HepG2 (cell line): ENCODE data around the gene TSPAN3. TPM values are rescaled to one million over a fixed set of nuclear protein-coding genes. Genes with fewer than 3 reads are reported as not detected.

Experiments
- ATAC-seq: fragments of 200-7000 bp; cut with Tn5 transposase; 3 replicates; pipeline ENCODE4 v1.9.1; 2020; ENCODE audit warnings: mild to moderate bottlenecking, moderate library complexity
- BruUV-seq: library from RNA; stranded (reverse); fragments of 400-500 nt; replicated peaks from 2 replicates; lab custom pipeline; 2021; lab: Mats Ljungman, UMichigan
- CTCF ChIA-PET: fragments of 300-600 bp; formaldehyde crosslinking; extraction: SDS; loops from one replicate; lab custom pipeline; 2021; ENCODE audit warnings: low total read pairs, inconsistent platforms, low intra/inter-chr PET ratio; lab: Yijun Ruan, JAX
- POLR2A ChIA-PET: fragments of 350-600 bp; sonication (Branson Sonifier 250); formaldehyde crosslinking; loops from one replicate; lab custom pipeline; 2020; ENCODE audit warnings: antibody characterized with exemption, inconsistent platforms; lab: Yijun Ruan, JAX
- DNase-seq: peaks from one replicate; pipeline ENCODE4 v3.0.0-alpha.2; 2015; ENCODE audit warnings: low spot score
- FAIRE-seq: peaks from 3 replicates; lab custom pipeline; 2011; peaks lifted over from hg19 to GRCh38; lab: Jason Lieb, UNC
- H2AFZ ChIP-seq: one replicate; pipeline ENCODE4 v1.6.1; 2011; ENCODE audit warnings: low read length, inconsistent platforms
- H3K27ac ChIP-seq: fragments of 300-600 bp; 3 replicates; pipeline ENCODE4 v1.8.0; 2011; ENCODE audit warnings: mixed run types, mild to moderate bottlenecking, mixed read lengths, low read length, inconsistent platforms; ENCODE audit not compliant: insufficient read depth; ENCODE audit errors: extremely low read length
- H3K27me3 ChIP-seq, 2 experiments: fragments of 200-600 bp in 1 of 2; 2 replicates in 1 of 2; 3 replicates in 1 of 2; pipeline versions ENCODE4 v1.6.0 to v1.8.0; 2011; ENCODE audit warnings: low read length in 2 of 2, mild to moderate bottlenecking in 2 of 2, moderate library complexity in 2 of 2, inconsistent platforms in 1 of 2; ENCODE audit not compliant: insufficient read depth in 2 of 2, control insufficient read depth in 1 of 2
- H3K36me3 ChIP-seq, 2 experiments: fragments of 200-600 bp in 1 of 2; replicated peaks in 1 of 2; 2 replicates in 1 of 2; 3 replicates in 1 of 2; pipeline versions ENCODE4 v1.5.1 to v1.8.0; 2011; ENCODE audit warnings: low read length in 2 of 2, inconsistent platforms in 1 of 2; ENCODE audit not compliant: insufficient read depth in 2 of 2, control insufficient read depth in 1 of 2
- H3K4me1 ChIP-seq: 2 replicates; pipeline ENCODE4 v1.5.1; 2012; ENCODE audit warnings: low read length, inconsistent platforms; ENCODE audit not compliant: insufficient read depth
- H3K4me2 ChIP-seq: 2 replicates; pipeline ENCODE4 v1.6.0; 2011; ENCODE audit warnings: low read depth, low read length, inconsistent platforms
- H3K4me3 ChIP-seq, 3 experiments: fragments of 200-600 bp in 1 of 3; sonication (generic), shearing (Covaris generic) in 1 of 3; replicated peaks in 1 of 3; 2 replicates each; pipeline ENCODE4 v1.5.1; 2011 to 2016; ENCODE audit warnings: low read length in 3 of 3, inconsistent platforms in 2 of 3, low read depth in 2 of 3, mild to moderate bottlenecking in 2 of 3, control low read depth in 1 of 3, mixed read lengths in 1 of 3; ENCODE audit not compliant: insufficient read depth in 1 of 3
- H3K79me2 ChIP-seq: one replicate; pipeline ENCODE4 v1.6.1; 2011; ENCODE audit warnings: low read length, inconsistent platforms; ENCODE audit not compliant: insufficient read depth
- H3K9ac ChIP-seq: 2 replicates; pipeline ENCODE4 v1.6.0; 2011; ENCODE audit warnings: mild to moderate bottlenecking, low read depth, low read length, inconsistent platforms; ENCODE audit not compliant: insufficient read depth
- H3K9me3 ChIP-seq: 2 replicates; pipeline ENCODE4 v1.5.1; 2012; ENCODE audit warnings: mild to moderate bottlenecking, low read length
- H4K20me1 ChIP-seq: 2 replicates; pipeline ENCODE4 v1.6.0; 2011; ENCODE audit warnings: inconsistent platforms, mild to moderate bottlenecking, low read length, moderate library complexity; ENCODE audit not compliant: insufficient read depth
- ATM ChIP-seq: fragments of 450-650 bp; IDR thresholded peaks from 2 replicates; pipeline ENCODE4 v1.7.1; 2017; ENCODE audit warnings: mild to moderate bottlenecking, borderline replicate concordance
- BATF2 ChIP-seq: sonication (generic); formaldehyde crosslinking; IDR thresholded peaks from 2 replicates; pipeline ENCODE4 v1.8.0; 2022; ENCODE audit warnings: mild to moderate bottlenecking, missing genetic modification reagents, moderate library complexity
- ESRRA ChIP-seq: sonication (generic); formaldehyde crosslinking; IDR thresholded peaks from 2 replicates; pipeline ENCODE4 v1.5.1; 2020; ENCODE audit warnings: mild to moderate bottlenecking, low read depth, missing genetic modification reagents
- JARID2 ChIP-seq: sonication (generic); formaldehyde crosslinking; IDR thresholded peaks from 2 replicates; pipeline ENCODE4 v1.8.1; 2023; ENCODE audit warnings: missing genetic modification reagents, inconsistent platforms; ENCODE audit not compliant: insufficient replicate concordance
- JUNB ChIP-seq: sonication (generic); formaldehyde crosslinking; IDR thresholded peaks from 2 replicates; pipeline ENCODE4 v1.8.0; 2022; ENCODE audit warnings: missing genetic modification reagents, mild to moderate bottlenecking, borderline replicate concordance
- KDM6A ChIP-seq: IDR thresholded peaks from 2 replicates; pipeline ENCODE4 v1.6.1; 2016; ENCODE audit warnings: low read depth
- MBNL3 ChIP-seq: fragments of 250-450 bp; sonication (Bioruptor Pico); conservative IDR thresholded peaks from 2 replicates; pipeline ENCODE4 v1.8.0; 2022; ENCODE audit warnings: mild to moderate bottlenecking, inconsistent platforms
- MEIS1 ChIP-seq: sonication (generic); formaldehyde crosslinking; IDR thresholded peaks from 2 replicates; pipeline ENCODE4 v1.9.0; 2021; ENCODE audit warnings: mild to moderate bottlenecking, missing genetic modification reagents, moderate library complexity, borderline replicate concordance
- NFIB ChIP-seq: sonication (generic); formaldehyde crosslinking; IDR thresholded peaks from 2 replicates; pipeline ENCODE4 v1.9.0; 2021; ENCODE audit warnings: missing genetic modification reagents, mild to moderate bottlenecking, borderline replicate concordance
- PAX8 ChIP-seq: sonication (generic); formaldehyde crosslinking; IDR thresholded peaks from 2 replicates; pipeline ENCODE4 v1.8.0; 2022; ENCODE audit warnings: mild to moderate bottlenecking, missing genetic modification reagents, borderline replicate concordance
- PHF8 ChIP-seq: sonication (generic); formaldehyde crosslinking; IDR thresholded peaks from 2 replicates; pipeline ENCODE4 v1.5.0; 2020; ENCODE audit warnings: missing genetic modification reagents
- SMARCE1 ChIP-seq: fragments of 450-650 bp; IDR thresholded peaks from 2 replicates; pipeline ENCODE4 v1.6.1; 2017; ENCODE audit warnings: borderline replicate concordance
- SMC3 ChIP-seq: IDR thresholded peaks from 2 replicates; pipeline ENCODE4 v1.6.1; 2011; ENCODE audit warnings: low read length, improper control_type of control experiment
- SOX5 ChIP-seq: IDR thresholded peaks from 2 replicates; pipeline ENCODE4 v1.6.1; 2016; ENCODE audit warnings: borderline replicate concordance
- SRSF9 ChIP-seq: fragments of 200-400 bp; formaldehyde crosslinking; IDR thresholded peaks from 2 replicates; pipeline ENCODE4 v1.6.1; 2018; ENCODE audit warnings: borderline replicate concordance, mild to moderate bottlenecking, low read depth, low read length; ENCODE audit not compliant: insufficient read depth, poor library complexity, severe bottlenecking
- XBP1 ChIP-seq: sonication (generic); formaldehyde crosslinking; IDR thresholded peaks from 2 replicates; pipeline ENCODE4 v1.5.0; 2020; ENCODE audit warnings: missing genetic modification reagents
- ZNF512B ChIP-seq: sonication (generic); formaldehyde crosslinking; IDR thresholded peaks from 2 replicates; pipeline ENCODE4 v1.5.1; 2020; ENCODE audit warnings: missing genetic modification reagents, mild to moderate bottlenecking, borderline replicate concordance
- in situ Hi-C: cut with HindIII; loops from 2 replicates; pipeline ENCODE4 v1.10.0; 2017; ENCODE audit warnings: low pct_unique_long_range_greater_than_20kb; ENCODE audit not compliant: extremely low pct_ligation_motif_present
- intact Hi-C: fragments of 100-400 bp; cut with micrococcal nuclease; formaldehyde crosslinking; loops from one replicate; pipeline ENCODE4 v1.10.0; 2022; ENCODE audit not compliant: unreplicated experiment
- polyA plus RNA-seq, 8 experiments: library from polyadenylated mRNA; depleted of rRNA in 3 of 8; stranded (reverse) in 7 of 8; unstranded in 1 of 8; fragments of >200 nt; fragmentation: Illumina TruSeq in 4 of 8; extraction: Trizol in 4 of 8; gene quantifications; 2 replicates each; pipeline versions ENCODE4 v1.2.1 to v1.2.3, GENCODE V29; 2011 to 2016; ENCODE audit warnings: low read depth in 4 of 8, missing spikeins in 1 of 8, mixed read lengths in 1 of 8; ENCODE audit not compliant: insufficient read depth in 1 of 8
- total RNA-seq, 5 experiments: library from RNA; depleted of rRNA; stranded (reverse); fragments of >200 nt; fragmentation: Illumina TruSeq; extraction: Trizol; gene quantifications; 2 replicates each; pipeline ENCODE4 v1.2.3, GENCODE V29; 2016; ENCODE audit warnings: low read depth in 1 of 5
- TF ChIP-seq, protein P1 (sequence below): sonication (generic); formaldehyde crosslinking; IDR thresholded peaks from 2 replicates; pipeline ENCODE4 v1.8.1; 2023; ENCODE audit warnings: mild to moderate bottlenecking, inconsistent platforms, moderate library complexity, missing genetic modification reagents, borderline replicate concordance
- TF ChIP-seq, protein P2 (sequence below): sonication (generic); formaldehyde crosslinking; IDR thresholded peaks from 2 replicates; pipeline ENCODE4 v1.4.0; 2020; ENCODE audit warnings: mild to moderate bottlenecking, missing genetic modification reagents

TSPAN3 gene
- total and polyA plus RNA-seq, 2 of the 13 experiments (the other 11 are each of a cell fraction or from before 2014, with no cell fraction given) = 167 to 170 TPM

DNA sequence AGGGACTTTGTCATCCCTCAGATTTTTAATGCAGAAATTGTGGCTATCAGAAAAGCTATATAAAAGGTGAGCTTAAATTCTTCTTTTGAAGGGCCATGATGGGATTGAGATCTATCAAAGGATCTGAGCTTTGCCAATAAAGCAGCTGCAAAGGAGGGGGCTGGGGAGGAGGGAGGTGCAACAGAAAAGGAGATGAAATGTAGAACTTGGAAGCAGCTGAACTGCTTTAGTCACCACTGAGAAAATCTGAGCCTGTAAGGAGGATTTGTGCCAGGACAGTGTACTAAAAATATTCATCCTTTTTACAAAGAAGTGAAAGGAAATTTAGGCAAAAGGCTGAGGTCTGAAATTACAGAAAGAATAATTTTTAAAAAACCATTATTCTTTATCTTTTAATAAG is 10.4 kb downstream of the TSPAN3 start:
- ATAC-seq (no peak), FAIRE-seq (no peak), DNase-seq (no peak)
- Histone ChIP-seq H3K9me3 (no peaks in the 10 kb centered on the region), H4K20me1 (peaks cover 16% of the 10 kb centered on the region), H3K4me3 (no peak overlapping the region), H3K4me2 (no peak overlapping the region), H3K4me1 (peaks cover 31% of the 10 kb centered on the region), H3K9ac (no peak overlapping the region), H2AFZ (no peak overlapping the region), H3K27ac (no peak overlapping the region), H3K36me3 (0 out of 5 replicates have a peak, but pooled peaks cover 0 to 1% of the 10 kb centered on the region in 2 experiments), H3K79me2 (peaks cover 17% of the 10 kb centered on the region), H3K27me3 (no peaks in the 10 kb centered on the region)
- BruUV-seq = no TSS peak
- in situ Hi-C loops = no loop called here
- intact Hi-C loops = no loop called here
- CTCF ChIA-PET = no interaction called here
- POLR2A ChIA-PET = interaction anchor here (2.3 kb wide), 1 partner anchor 10 kb away, joined by 7 read pairs; the partner anchor contains the start of gene TSPAN3
- TF ChIP-seq XBP1 (CRISPR knock-in tag) = no peak
- no peak for TF ChIP-seq BATF2 (CRISPR knock-in tag)
- TF ChIP-seq, protein P1, sequence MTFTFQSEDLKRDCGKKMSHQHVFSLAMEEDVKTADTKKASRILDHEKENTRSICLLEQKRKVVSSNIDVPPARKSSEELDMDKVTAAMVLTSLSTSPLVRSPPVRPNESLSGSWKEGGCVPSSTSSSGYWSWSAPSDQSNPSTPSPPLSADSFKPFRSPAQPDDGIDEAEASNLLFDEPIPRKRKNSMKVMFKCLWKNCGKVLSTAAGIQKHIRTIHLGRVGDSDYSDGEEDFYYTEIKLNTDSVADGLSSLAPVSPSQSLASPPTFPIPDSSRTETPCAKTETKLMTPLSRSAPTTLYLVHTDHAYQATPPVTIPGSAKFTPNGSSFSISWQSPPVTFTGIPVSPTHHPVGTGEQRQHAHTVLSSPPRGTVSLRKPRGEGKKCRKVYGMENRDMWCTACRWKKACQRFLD (CRISPR knock-in tag) = no peak
- no peak for TF ChIP-seq MBNL3 (CRISPR knock-in tag)
- TF ChIP-seq PHF8 = no peak
- TF ChIP-seq KDM6A (CRISPR knock-in tag) = no peak
- no peak for TF ChIP-seq SMARCE1
- TF ChIP-seq SRSF9 = no peak
- no peak for TF ChIP-seq ATM
- TF ChIP-seq SOX5 (CRISPR knock-in tag) = no peak
- no peak for TF ChIP-seq JUNB (CRISPR knock-in tag)
- no peak for TF ChIP-seq MEIS1 (CRISPR knock-in tag)
- TF ChIP-seq, protein P2, sequence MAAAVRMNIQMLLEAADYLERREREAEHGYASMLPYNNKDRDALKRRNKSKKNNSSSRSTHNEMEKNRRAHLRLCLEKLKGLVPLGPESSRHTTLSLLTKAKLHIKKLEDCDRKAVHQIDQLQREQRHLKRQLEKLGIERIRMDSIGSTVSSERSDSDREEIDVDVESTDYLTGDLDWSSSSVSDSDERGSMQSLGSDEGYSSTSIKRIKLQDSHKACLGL = no peak
- no peak for TF ChIP-seq PAX8 (CRISPR knock-in tag)
- TF ChIP-seq SMC3 = no peak
- TF ChIP-seq NFIB (CRISPR knock-in tag) = no peak
- TF ChIP-seq ZNF512B = no peak
- no peak for TF ChIP-seq ESRRA
- no peak for TF ChIP-seq JARID2 (CRISPR knock-in tag)
